Stimulated activated CD8-positive, alpha-beta memory T cell treated with anti-CD3 and anti-CD28 coated beads, Interleukin-12 subunit alpha, Interleukin-12 subunit beta, amount 100 ng/mL, for 1 hour (primary cell): ENCODE data around the gene SLX4IP.
"Not testable (repeated sequence)": the region's sequence is repeated elsewhere in the genome, so short reads cannot be mapped to it uniquely, and the experiment has no call there.

ENCODE experiments used
- DNase-seq: peaks from one replicate; pipeline ENCODE4 v3.0.0-alpha.2; 2020; ENCODE audit warnings: low read depth

SLX4IP gene

GRCh38 chr20:10576411-10577090 lies 141.4 kb downstream of the SLX4IP start:
- no peak for DNase-seq

- no peak for DNase-seq
Measured at GRCh38 chr20:10577648-10578047, 142.5 kb downstream of the SLX4IP start.

GRCh38 chr20:10578607-10579006 lies 143.5 kb downstream of the SLX4IP start:
- no peak for DNase-seq

GRCh38 chr20:10579942-10580341 lies 144.8 kb downstream of the SLX4IP start:
- no peak for DNase-seq

- no peak for DNase-seq
Measured at GRCh38 chr20:10580700-10581099, 145.6 kb downstream of the SLX4IP start.

GRCh38 chr20:10581823-10582222 lies 146.7 kb downstream of the SLX4IP start:
- no peak for DNase-seq

- DNase-seq, result no peak
Measured at GRCh38 chr20:10584371-10584770, 149.3 kb downstream of the SLX4IP start.

GRCh38 chr20:10585308-10585707 lies 150.2 kb downstream of the SLX4IP start:
- no peak for DNase-seq

- DNase-seq, result no peak
Measured at GRCh38 chr20:10586296-10586695, 151.2 kb downstream of the SLX4IP start.

- not testable (repeated sequence) for DNase-seq
Measured at GRCh38 chr20:10590446-10590845, 155.3 kb downstream of the SLX4IP start.

- no peak for DNase-seq
Measured at GRCh38 chr20:10590950-10591671, 156.0 kb downstream of the SLX4IP start.

GRCh38 chr20:10591946-10592521 lies 156.9 kb downstream of the SLX4IP start:
- DNase-seq, result no peak

GRCh38 chr20:10594296-10594868 lies 159.3 kb downstream of the SLX4IP start:
- DNase-seq, result no peak

GRCh38 chr20:10595266-10595665 lies 160.2 kb downstream of the SLX4IP start:
- DNase-seq, result no peak

- DNase-seq, result no peak
Measured at GRCh38 chr20:10595985-10596384, 160.9 kb downstream of the SLX4IP start.

GRCh38 chr20:10596710-10597121 lies 161.6 kb downstream of the SLX4IP start:
- DNase-seq, result no peak

GRCh38 chr20:10597637-10598036 lies 162.5 kb downstream of the SLX4IP start:
- DNase-seq, result no peak

- no peak for DNase-seq
Measured at GRCh38 chr20:10602221-10602871, 167.2 kb downstream of the SLX4IP start.

GRCh38 chr20:10603378-10603777 lies 168.3 kb downstream of the SLX4IP start:
- DNase-seq, result no peak

GRCh38 chr20:10603971-10604864 lies 169.1 kb downstream of the SLX4IP start:
- no peak for DNase-seq

- no peak for DNase-seq
Measured at GRCh38 chr20:10604865-10605440, 169.8 kb downstream of the SLX4IP start.
